Glutamatergic neuron (in vitro differentiated cells): ENCODE measurements around the gene VHLL. TPM values are rescaled to one million over a fixed set of nuclear protein-coding genes. Genes with fewer than 3 reads are reported as not detected.
A peak's percentile ranks its signal among the peaks of the same experiment; 100 is the strongest.

Experiments used
- DNase-seq: peaks from one replicate; pipeline ENCODE4 v3.0.0; 2022
- H3K27ac Mint-ChIP-seq: one replicate; pipeline ENCODE4 v1.8.0; 2020; ENCODE audit warnings: mild to moderate bottlenecking, mixed read lengths, inconsistent platforms; ENCODE audit not compliant: unreplicated experiment
- H3K27me3 Mint-ChIP-seq: one replicate; pipeline ENCODE4 v1.8.0; 2020; ENCODE audit warnings: mild to moderate bottlenecking, moderate library complexity, mixed read lengths, inconsistent platforms; ENCODE audit not compliant: unreplicated experiment
- H3K36me3 Mint-ChIP-seq: one replicate; pipeline ENCODE4 v1.8.0; 2020; ENCODE audit warnings: mild to moderate bottlenecking, mixed read lengths, inconsistent platforms; ENCODE audit not compliant: unreplicated experiment
- H3K4me1 Mint-ChIP-seq: one replicate; pipeline ENCODE4 v1.8.0; 2020; ENCODE audit warnings: mild to moderate bottlenecking, low read depth, mixed read lengths, inconsistent platforms; ENCODE audit not compliant: unreplicated experiment
- H3K4me3 Mint-ChIP-seq: one replicate; pipeline ENCODE4 v1.8.0; 2020; ENCODE audit warnings: mild to moderate bottlenecking, mixed read lengths, inconsistent platforms; ENCODE audit not compliant: unreplicated experiment
- H3K9me3 Mint-ChIP-seq: one replicate; pipeline ENCODE4 v1.8.0; 2020; ENCODE audit warnings: mild to moderate bottlenecking, moderate library complexity, mixed read lengths, inconsistent platforms; ENCODE audit not compliant: unreplicated experiment
- CTCF ChIP-seq: fragments of 200-600 bp; sonication (generic); IDR thresholded peaks from one replicate; pipeline ENCODE4 v1.5.0; 2021; ENCODE audit not compliant: partially characterized antibody, unreplicated experiment
- total RNA-seq: library from RNA; stranded (reverse); fragmentation: NEBNext Ultra II Directional; extraction: Animal tissue kit (Norgen Biotek cat#: 25700); gene quantifications from one replicate; pipeline ENCODE4 v1.2.1, GENCODE V29; 2021; ENCODE audit not compliant: unreplicated experiment

Gene VHLL
- total RNA-seq, 1 donor from 2014 or later, result not detected

GRCh38 chr1:156260896-156261295 is 38.2 kb downstream of the VHLL start:
- Mint-ChIP-seq H3K4me3 (peak overlapping the region; percentile 33), H3K27ac (peak overlapping the region; percentile 53), H3K4me1 (peaks cover 16% of the 10 kb centered on the region), H3K27me3 (peaks cover 2% of the 10 kb centered on the region), H3K9me3 (peaks cover 4% of the 10 kb centered on the region), H3K36me3 (no peaks in the 10 kb centered on the region)
- no peak for DNase-seq
- TF ChIP-seq CTCF, result no peak

- no peak for TF ChIP-seq CTCF
- Mint-ChIP-seq H3K36me3 (no peaks in the 10 kb centered on the region), H3K27me3 (peaks cover 2% of the 10 kb centered on the region), H3K9me3 (peaks cover 4% of the 10 kb centered on the region), H3K4me1 (peaks cover 16% of the 10 kb centered on the region), H3K4me3 (peak overlapping the region; percentile 49), H3K27ac (peak overlapping the region; percentile 59)
- DNase-seq, result peak; percentile 50
Observed at GRCh38 chr1:156259805-156260204, 39.3 kb downstream of the VHLL start.

GRCh38 chr1:156258859-156259258 is 40.2 kb downstream of the VHLL start:
- H3K36me3 Mint-ChIP-seq, result no peaks in the 10 kb centered on the region
- TF ChIP-seq CTCF, result no peak

GRCh38 chr1:156257711-156258110 is 41.4 kb downstream of the VHLL start:
- Mint-ChIP-seq H3K36me3 (no peaks in the 10 kb centered on the region), H3K4me3 (no peak overlapping the region), H3K27ac (no peak overlapping the region), H3K27me3 (peaks cover 4% of the 10 kb centered on the region), H3K4me1 (peaks cover 29% of the 10 kb centered on the region), H3K9me3 (peaks cover 7% of the 10 kb centered on the region)
- no peak for TF ChIP-seq CTCF
- no peak for DNase-seq

More at GRCh38 chr1:156258859-156259258, 40.2 kb downstream of the VHLL start:
- no peak overlapping the region for H3K27ac Mint-ChIP-seq
- peaks cover 7% of the 10 kb centered on the region for H3K9me3 Mint-ChIP-seq
- no peak for DNase-seq
- H3K4me3 Mint-ChIP-seq, result no peak overlapping the region
- H3K4me1 Mint-ChIP-seq, result peaks cover 19% of the 10 kb centered on the region
- H3K27me3 Mint-ChIP-seq, result peaks cover 3% of the 10 kb centered on the region

GRCh38 chr1:156253634-156254033 is 45.5 kb downstream of the VHLL start:
- Mint-ChIP-seq H3K27me3 (peaks cover 9% of the 10 kb centered on the region), H3K4me3 (no peak overlapping the region), H3K36me3 (no peaks in the 10 kb centered on the region), H3K27ac (peak overlapping the region; percentile 23), H3K9me3 (peaks cover 14% of the 10 kb centered on the region), H3K4me1 (peaks cover 36% of the 10 kb centered on the region)
- DNase-seq, result no peak
- no peak for TF ChIP-seq CTCF
